ENCODE data around the gene VPREB3. TPM values are rescaled to one million over a fixed set of nuclear protein-coding genes. Genes with fewer than 3 reads are reported as not detected.

The VPREB3 gene, protein sequence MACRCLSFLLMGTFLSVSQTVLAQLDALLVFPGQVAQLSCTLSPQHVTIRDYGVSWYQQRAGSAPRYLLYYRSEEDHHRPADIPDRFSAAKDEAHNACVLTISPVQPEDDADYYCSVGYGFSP
- total RNA-seq, result not detected
- polyA plus RNA-seq, result 10 to 100 TPM in 1 of 3 donors, 1 to 10 TPM in 1, not detected in 1; 2.4 to 65.9 TPM

- Histone ChIP-seq H3K4me3 (no peak within 1 kb of the TSS), H3K36me3 (no peaks in the 10 kb centered on the region), H3K9me3 (no peaks in the 10 kb centered on the region), H3K27me3 (no peaks in the 10 kb centered on the region), H3K4me1 (peaks cover 0 to 20% (median 17%) of the 10 kb centered on the region in 4 donors), H3K27ac (no peak within 1 kb of the TSS)
- intact Hi-C loops (cut with DNase I), result no loop called here
- 82 to 84% methylated on average over 14 of the region's 14 CpGs for WGBS, 2 donors
- TF ChIP-seq POLR2A (IDR thresholded peaks at IDR 0.05), result no peak
- no peak for TF ChIP-seq EP300 (IDR thresholded peaks at IDR 0.05)
- TF ChIP-seq CTCF (IDR thresholded peaks at IDR 0.05), result no peak
- no peak for TF ChIP-seq POLR2AphosphoS5 (IDR thresholded peaks at IDR 0.05)
- no peak for DNase-seq
These were observed at the start of gene VPREB3 for GRCh38 chr22:23754220-23754919. TSS of gene VPREB3 (minus strand) at chr22:23754425. CDS start at chr22:23754363, 62 bp downstream.

GRCh38 chr22:23803001-23803819 lies 49.0 kb upstream of the VPREB3 start:
- no peaks in the 10 kb centered on the region for H3K4me1 ChIP-seq
- WGBS, 2 donors, result 77 to 81% methylated on average over 21 of the region's 21 CpGs
- H3K27me3 ChIP-seq, result no peaks in the 10 kb centered on the region
- no peak overlapping the region for H3K4me3 ChIP-seq
- H3K27ac ChIP-seq, result no peak overlapping the region
- H3K36me3 ChIP-seq, result peaks cover 35 to 89% (median 57%) of the 10 kb centered on the region in 4 donors
- DNase-seq, result no peak
- TF ChIP-seq EP300 (IDR thresholded peaks at IDR 0.05) (no peak), CTCF (IDR thresholded peaks at IDR 0.05) (no peak), POLR2A (IDR thresholded peaks at IDR 0.05) (no peak), POLR2AphosphoS5 (IDR thresholded peaks at IDR 0.05) (no peak)
- H3K9me3 ChIP-seq, result no peaks in the 10 kb centered on the region
- intact Hi-C loops (cut with DNase I), result no loop called here

GRCh38 chr22:23801886-23802377 lies 47.7 kb upstream of the VPREB3 start:
- 94% methylated on average over 8 of the region's 8 CpGs for WGBS, 2 donors
- Histone ChIP-seq H3K36me3 (peaks cover 35 to 91% (median 58%) of the 10 kb centered on the region in 4 donors), H3K4me3 (no peak overlapping the region), H3K27me3 (no peaks in the 10 kb centered on the region), H3K4me1 (no peaks in the 10 kb centered on the region), H3K27ac (no peak overlapping the region), H3K9me3 (no peaks in the 10 kb centered on the region)
- DNase-seq, result no peak
- intact Hi-C loops (cut with DNase I), result no loop called here
- TF ChIP-seq POLR2A (IDR thresholded peaks at IDR 0.05) (no peak), EP300 (IDR thresholded peaks at IDR 0.05) (no peak), CTCF (IDR thresholded peaks at IDR 0.05) (no peak), POLR2AphosphoS5 (IDR thresholded peaks at IDR 0.05) (no peak)

- no peaks in the 10 kb centered on the region for H3K4me1 ChIP-seq
- no peaks in the 10 kb centered on the region for H3K9me3 ChIP-seq
- 86 to 93% methylated on average over 11 of the region's 11 CpGs for whole genome bisulfite sequencing, 2 donors
- TF ChIP-seq POLR2A (IDR thresholded peaks at IDR 0.05) (no peak), POLR2AphosphoS5 (IDR thresholded peaks at IDR 0.05) (no peak), EP300 (IDR thresholded peaks at IDR 0.05) (no peak), CTCF (IDR thresholded peaks at IDR 0.05) (no peak)
- H3K4me3 ChIP-seq, result no peak overlapping the region
- no peaks in the 10 kb centered on the region for H3K27me3 ChIP-seq
- peaks cover 39 to 91% (median 57%) of the 10 kb centered on the region in 4 donors for H3K36me3 ChIP-seq
- no peak for DNase-seq
- H3K27ac ChIP-seq, result no peak overlapping the region
- intact Hi-C loops (cut with DNase I), result no loop called here
These were observed 47.1 kb upstream of the VPREB3 start for GRCh38 chr22:23801238-23801821.

All from sigmoid colon (tissue), 7 donors.